Lower leg skin (tissue), 4 donors: ENCODE data around the gene SH3TC2. TPM values are rescaled to one million over a fixed set of nuclear protein-coding genes. Genes with fewer than 3 reads are reported as not detected.

Experiments used
- DNase-seq, 2 donors: peaks; one replicate each; pipeline ENCODE4 v3.0.0-alpha.2; 2019; ENCODE audit warnings: low spot score in 2 of 2
- H3K4me3 ChIP-seq: fragments of 200-600 bp; sonication (generic); 2 replicates; pipeline ENCODE4 v1.5.1; 2017; ENCODE audit warnings: mild to moderate bottlenecking, low read depth; ENCODE audit not compliant: poor library complexity, severe bottlenecking
- POLR2A ChIP-seq, 2 donors: fragments of 450-650 bp; IDR thresholded peaks; one replicate each; pipeline ENCODE4 v1.6.1; 2016 to 2017; ENCODE audit warnings: antibody characterized with exemption in 2 of 2, mild to moderate bottlenecking in 1 of 2, moderate library complexity in 1 of 2
- WGBS, 2 donors: methylation state at CpG; one replicate each; pipeline ENCODE4 v1.1.5; 2018; 5-methylcytosine and 5-hydroxymethylcytosine counted together
- intact Hi-C: fragments of 100-400 bp; cut with DNase I; formaldehyde crosslinking; loops from one replicate; pipeline ENCODE4 v1.15.0; 2023; ENCODE audit warnings: low total_unique reads
- total RNA-seq, 4 donors: library from RNA; depleted of rRNA; stranded (reverse); fragments of >200 nt; gene quantifications; one replicate each; pipeline ENCODE4 v1.1.0, GENCODE V29; 2016
- TF ChIP-seq, protein P1 (sequence below), 3 donors: fragments of 450-650 bp; IDR thresholded peaks; one replicate each; pipeline ENCODE4 v1.5.1; 2016; ENCODE audit warnings: antibody characterized with exemption in 3 of 3, mild to moderate bottlenecking in 3 of 3, moderate library complexity in 2 of 3

The SH3TC2 gene
- total RNA-seq, 4 donors from 2014 or later: 0.80 to 3.7 (median 2.0) TPM

GRCh38 chr5:149015126-149015525 is 47.7 kb downstream of the SH3TC2 start:
- DNase-seq: no peak
- no peak overlapping the region for H3K4me3 ChIP-seq
- TF ChIP-seq, protein P1, sequence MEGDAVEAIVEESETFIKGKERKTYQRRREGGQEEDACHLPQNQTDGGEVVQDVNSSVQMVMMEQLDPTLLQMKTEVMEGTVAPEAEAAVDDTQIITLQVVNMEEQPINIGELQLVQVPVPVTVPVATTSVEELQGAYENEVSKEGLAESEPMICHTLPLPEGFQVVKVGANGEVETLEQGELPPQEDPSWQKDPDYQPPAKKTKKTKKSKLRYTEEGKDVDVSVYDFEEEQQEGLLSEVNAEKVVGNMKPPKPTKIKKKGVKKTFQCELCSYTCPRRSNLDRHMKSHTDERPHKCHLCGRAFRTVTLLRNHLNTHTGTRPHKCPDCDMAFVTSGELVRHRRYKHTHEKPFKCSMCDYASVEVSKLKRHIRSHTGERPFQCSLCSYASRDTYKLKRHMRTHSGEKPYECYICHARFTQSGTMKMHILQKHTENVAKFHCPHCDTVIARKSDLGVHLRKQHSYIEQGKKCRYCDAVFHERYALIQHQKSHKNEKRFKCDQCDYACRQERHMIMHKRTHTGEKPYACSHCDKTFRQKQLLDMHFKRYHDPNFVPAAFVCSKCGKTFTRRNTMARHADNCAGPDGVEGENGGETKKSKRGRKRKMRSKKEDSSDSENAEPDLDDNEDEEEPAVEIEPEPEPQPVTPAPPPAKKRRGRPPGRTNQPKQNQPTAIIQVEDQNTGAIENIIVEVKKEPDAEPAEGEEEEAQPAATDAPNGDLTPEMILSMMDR (IDR thresholded peaks at IDR 0.05): no peak
- intact Hi-C loops: no loop called here
- WGBS, 2 donors: 90 to 100% methylated on average over 1 of the region's 1 CpG

GRCh38 chr5:149014571-149015031 is 48.3 kb downstream of the SH3TC2 start:
- H3K4me3 ChIP-seq: no peak overlapping the region
- DNase-seq: no peak
- no peak for TF ChIP-seq POLR2A (IDR thresholded peaks at IDR 0.05)
- TF ChIP-seq, protein P1 (IDR thresholded peaks at IDR 0.05): no peak
- WGBS, 2 donors: 80 to 81% methylated on average over 2 of the region's 2 CpGs
- intact Hi-C loops: no loop called here

- WGBS, 2 donors: 72% methylated on average over 2 of the region's 2 CpGs
- no peak for DNase-seq
- TF ChIP-seq, protein P1 (IDR thresholded peaks at IDR 0.05): no peak
- no peak for TF ChIP-seq POLR2A (IDR thresholded peaks at IDR 0.05)
- no peak overlapping the region for H3K4me3 ChIP-seq
- intact Hi-C loops: no loop called here
Observed at GRCh38 chr5:149013796-149014195, 49.1 kb downstream of the SH3TC2 start.

DNA sequence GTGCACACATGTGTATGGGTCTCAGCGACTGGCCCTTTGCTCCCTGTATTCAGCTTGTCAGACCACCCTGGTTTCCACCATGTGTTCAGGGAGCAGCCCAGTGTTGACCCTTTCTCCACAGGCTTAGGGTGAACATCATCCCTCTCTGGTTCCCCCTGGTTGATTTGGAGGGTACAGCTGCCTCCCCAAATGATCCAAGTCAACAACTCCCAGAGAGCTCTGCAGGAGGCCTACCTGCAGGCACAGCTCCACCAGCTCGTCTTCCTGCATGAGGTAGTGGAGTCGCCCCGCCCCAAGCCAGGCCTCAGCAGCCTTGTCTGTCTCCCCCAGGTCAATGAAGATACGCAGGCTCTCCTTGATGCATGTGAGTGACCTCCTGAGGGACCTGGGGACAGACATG is 50.5 kb downstream of the SH3TC2 start:
- no peak for DNase-seq
- WGBS, 2 donors: 96 to 100% methylated on average over 5 of the region's 5 CpGs
- TF ChIP-seq, protein P1 (IDR thresholded peaks at IDR 0.05): no peak
- TF ChIP-seq POLR2A (IDR thresholded peaks at IDR 0.05): no peak

GRCh38 chr5:149011728-149012127 is 51.1 kb downstream of the SH3TC2 start:
- TF ChIP-seq, protein P1 (IDR thresholded peaks at IDR 0.05): no peak
- TF ChIP-seq POLR2A (IDR thresholded peaks at IDR 0.05): no peak
- no peak overlapping the region for H3K4me3 ChIP-seq
- no peak for DNase-seq
- intact Hi-C loops: no loop called here
- 93 to 97% methylated on average over 2 of the region's 2 CpGs for WGBS, 2 donors

More for the DNA sequence above, 50.5 kb downstream of the SH3TC2 start:
- H3K4me3 ChIP-seq: no peak overlapping the region
- intact Hi-C loops: no loop called here

GRCh38 chr5:149011084-149011483 is 51.8 kb downstream of the SH3TC2 start:
- DNase-seq: no peak

More at GRCh38 chr5:149011084-149011483, 51.8 kb downstream of the SH3TC2 start:
- WGBS, 2 donors: 87 to 88% methylated on average over 3 of the region's 3 CpGs
- intact Hi-C loops: no loop called here
- H3K4me3 ChIP-seq: no peak overlapping the region
- TF ChIP-seq POLR2A (IDR thresholded peaks at IDR 0.05): no peak
- TF ChIP-seq, protein P1 (IDR thresholded peaks at IDR 0.05): no peak
